Measurements from ENCODE around the gene LARGE1.

LARGE1 gene

DNA sequence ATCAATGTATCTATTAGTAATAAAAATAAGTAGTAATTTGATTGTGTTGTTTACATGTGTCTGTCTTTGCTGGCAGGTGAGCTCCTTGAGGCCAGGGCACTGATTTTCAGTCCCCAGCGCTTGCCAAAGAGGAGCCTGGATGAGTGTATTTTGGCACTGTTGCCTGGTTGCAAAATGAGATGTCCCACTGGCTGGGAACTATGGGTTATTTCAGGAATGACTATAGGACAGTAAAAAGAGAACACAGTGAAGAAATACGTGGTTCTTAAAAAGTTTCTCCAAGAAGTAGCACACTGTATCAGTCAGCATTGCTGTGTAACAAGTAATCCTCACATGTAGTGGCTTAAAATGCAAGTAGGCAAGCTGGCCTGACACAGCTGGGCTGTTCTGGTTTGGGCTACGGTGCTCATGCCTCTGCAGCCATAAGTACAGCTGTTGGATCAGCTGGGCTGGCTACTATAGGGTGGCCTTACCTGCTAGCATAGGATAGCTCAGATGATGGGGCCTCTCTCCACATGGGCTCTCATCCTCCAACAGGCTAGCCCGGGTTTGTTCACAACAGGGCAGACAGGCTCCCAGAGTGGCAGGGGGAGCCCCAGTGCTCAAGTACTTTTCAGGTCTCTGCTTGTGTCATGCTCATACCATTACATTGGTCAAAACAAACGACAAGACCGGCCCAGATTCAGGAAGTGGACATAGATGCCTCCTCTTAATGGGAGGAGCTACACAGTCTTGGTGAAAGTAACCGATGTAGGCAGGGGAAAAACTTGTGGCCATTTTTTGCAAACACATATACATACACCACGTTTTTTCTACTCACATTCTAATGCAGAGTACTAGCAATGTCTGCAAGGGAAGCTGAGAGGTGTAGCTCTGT is 399.1 kb downstream of the LARGE1 start:
- no peak for DNase-seq (ENCODE audit: low spot score)

DNA sequence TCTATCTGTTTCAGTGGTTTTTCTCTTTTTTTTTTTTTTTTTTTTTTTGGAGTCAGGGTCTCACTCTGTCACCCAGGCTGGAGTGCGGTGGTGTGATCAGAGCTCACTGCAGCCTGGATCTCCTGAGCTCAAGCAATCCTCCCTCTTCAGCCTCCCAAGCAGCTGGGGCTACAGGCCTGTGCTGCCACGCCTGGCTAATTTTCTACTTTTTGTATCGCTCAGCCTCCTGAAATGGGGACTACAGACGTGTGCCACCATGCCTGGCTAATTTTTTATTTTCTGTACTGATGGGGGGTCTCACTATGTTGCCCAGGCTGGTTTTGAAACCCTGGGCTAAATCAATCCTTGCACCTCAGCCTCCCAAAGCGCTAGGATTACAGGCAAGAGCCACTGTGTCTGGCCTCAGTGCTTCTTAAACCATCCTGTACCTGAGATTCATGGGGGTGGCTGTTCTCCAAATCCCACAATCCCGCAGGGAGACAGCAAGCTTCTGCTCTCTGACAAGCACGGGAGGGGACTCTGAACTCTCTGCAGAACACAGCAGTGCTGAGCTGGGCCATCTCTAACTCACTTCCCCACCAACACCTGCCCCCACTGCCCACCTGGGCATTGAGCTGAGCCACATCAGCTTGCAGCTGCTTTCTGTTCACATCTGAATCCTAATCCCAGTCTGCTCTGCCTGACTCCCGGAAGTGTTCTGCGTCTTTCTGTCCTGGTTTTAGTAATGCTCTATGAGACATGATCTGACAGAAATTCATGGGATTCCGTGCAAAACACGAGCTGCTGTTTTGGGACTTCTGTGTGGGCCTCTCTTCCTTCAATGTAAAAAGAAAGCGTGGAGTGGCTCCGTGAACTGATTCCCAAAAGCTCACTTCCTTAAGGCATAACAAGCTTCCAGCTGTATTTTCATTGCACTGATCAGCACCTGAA is 400.0 kb downstream of the LARGE1 start:
- DNase-seq (ENCODE audit: low spot score) = no peak

DNA sequence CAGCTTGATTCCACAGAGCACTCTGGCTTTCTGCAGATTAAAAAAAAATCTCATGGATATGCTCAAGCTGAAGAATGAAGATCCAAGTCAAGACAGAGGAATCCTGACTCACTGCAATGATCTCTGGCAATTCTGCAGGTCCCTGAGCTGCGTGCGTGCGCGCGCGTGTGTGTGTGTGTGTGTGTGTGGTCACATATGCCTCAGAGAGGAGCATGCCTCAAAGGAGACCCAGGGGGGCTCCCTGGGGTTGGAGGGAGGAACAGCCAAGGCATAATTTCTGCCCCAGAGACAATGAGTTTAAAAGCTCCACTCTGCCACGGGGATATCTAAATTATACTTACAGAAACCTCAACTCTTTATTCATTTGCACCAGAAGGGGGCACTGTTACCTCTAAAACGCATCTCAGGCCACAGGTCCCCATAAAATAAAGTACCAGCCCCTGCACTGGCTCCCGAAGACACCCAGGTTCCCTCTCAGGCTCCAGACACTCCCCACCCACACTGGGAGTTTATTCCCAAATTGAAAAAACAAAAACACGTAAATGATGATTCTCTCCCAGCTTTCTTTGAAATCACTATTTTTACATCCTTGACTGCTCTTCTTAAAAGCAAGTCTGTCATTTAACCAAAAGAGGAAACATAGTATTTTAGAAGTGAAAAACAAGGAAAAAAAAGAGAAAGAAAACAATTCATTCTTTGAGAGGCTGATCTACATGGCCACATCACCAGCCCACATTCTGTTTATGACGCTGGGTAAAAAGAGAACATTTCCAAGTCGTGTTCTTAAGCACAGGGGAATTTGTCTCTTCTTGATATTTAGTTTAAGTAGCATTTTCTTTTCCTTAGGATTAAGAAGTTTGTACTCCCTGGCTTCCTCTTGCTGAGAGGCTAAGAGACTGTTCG is 401.0 kb downstream of the LARGE1 start:
- peak; percentile 80 for DNase-seq (ENCODE audit: low spot score)

DNA sequence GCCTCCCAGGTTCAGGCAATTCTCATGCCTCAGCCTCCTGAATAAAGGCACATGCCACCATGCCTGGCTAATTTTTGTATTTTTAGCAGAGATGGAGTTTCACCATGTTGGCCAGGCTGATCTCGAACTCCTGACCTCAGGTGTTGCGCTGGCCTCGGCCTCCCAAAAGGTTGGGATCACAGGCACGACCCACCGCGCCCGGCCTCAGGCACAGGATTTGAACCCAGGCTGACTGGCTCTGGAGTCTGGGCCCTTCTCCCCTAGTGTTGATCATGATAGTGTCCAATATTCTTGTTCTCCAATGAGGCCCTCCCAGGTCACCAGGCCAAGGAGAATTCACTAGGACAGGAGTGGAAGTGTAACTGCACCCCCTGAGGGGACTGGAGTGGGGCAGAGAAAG is 401.9 kb downstream of the LARGE1 start:
- no peak for DNase-seq (ENCODE audit: low spot score)

DNA sequence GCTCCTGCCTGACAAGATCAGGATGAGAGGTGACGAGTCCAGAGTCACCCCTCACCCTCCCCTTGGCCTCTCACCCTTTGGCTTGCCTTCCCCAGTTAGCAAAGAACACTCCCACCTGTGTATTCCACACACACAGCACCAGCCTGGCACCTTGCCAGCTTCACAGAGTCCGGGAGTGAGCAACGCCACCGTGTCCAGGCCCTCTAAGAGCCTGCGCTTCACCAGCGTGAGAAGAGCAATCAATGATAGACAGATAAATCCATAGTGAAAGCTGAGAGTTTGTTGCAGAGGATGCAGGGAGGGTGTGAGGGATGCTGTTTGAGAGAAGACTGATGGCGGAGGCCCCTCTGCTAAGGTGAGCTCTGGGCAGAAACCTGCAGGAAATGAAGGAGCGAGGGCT is 404.5 kb downstream of the LARGE1 start:
- no peak for DNase-seq (ENCODE audit: low spot score)

DNA sequence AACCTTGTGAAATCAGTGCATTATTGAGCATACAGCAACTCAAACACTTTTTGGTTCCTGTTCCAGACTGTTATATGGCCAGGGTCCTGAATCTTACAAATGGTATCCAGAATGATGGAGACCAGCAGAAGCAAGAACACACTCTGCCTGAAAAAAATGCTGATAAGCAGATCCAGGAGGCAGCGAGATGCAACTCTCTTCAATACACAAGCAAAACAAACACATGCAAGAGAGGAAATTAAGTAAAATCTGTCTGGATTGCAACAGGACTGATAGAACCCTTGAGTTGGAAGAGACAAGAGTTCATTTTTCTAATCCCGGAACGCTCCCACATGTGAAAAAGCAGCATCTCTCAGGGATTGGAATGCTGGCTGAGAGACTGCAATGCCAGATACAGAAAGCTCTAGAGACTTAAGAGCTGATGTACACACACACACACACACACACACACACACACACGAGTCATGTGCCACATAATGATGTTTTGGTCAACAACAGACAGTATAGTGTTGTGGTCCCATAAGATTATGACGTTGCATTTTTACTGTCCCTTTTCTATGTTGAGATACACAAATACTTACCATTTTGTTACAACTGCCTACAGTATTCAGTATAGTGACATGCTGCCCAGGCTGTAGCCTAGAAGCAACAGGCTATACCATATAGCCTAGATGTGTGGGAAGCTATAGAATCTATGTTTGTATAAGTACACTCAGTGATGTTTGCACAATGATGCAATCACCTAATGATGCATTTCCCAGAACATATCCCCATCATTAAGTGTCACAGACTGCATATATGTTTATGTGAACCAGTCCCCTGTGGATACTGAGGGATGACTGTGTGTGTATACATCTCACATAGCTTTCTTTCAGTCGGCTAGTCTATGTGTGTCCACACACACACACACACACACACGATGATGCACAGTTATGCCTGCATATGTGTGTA is 406.6 kb downstream of the LARGE1 start:
- DNase-seq (ENCODE audit: low spot score) = peak; percentile 35

DNA sequence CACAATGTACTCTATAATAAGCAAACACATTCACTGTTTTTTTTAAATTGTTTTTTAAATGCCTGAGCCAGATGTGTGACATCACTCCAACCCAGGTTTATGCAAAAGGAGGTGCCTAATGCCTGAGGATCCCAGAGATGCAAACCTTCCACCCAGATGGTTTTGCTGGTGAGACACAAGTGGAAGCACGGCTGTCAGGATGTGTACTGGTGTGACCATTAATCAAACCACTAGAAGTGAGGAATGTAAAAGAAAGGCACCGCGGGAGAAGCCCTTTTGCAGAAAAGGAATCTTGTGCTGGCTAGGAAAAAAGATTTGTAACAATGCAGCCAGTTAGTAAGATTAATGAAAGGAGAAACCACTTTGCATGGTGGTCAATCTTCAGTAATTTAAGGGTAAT is 407.4 kb downstream of the LARGE1 start:
- no peak for DNase-seq (ENCODE audit: low spot score)

DNA sequence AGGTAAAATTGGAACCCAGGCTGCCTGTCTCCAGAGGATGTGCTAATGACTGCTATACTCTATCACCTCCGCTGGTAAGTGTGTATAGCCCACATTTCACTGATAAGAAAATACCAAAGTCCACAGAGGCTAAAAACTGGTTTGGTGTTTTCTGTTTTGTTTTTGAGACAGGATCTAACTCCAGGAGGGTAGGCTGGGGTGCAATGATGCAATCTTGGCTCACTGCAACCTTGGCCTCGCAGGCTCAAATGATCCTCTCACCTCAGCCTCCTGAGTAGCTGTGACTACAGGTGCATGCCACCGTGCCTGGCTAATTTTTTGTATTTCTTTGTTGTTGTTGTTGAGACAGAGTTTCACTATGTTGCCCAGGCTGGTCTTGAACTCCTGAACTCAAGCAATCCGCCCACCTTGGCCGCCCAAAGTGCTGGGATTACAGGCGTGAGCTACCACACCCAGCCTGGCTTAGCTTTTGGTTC is 409.8 kb downstream of the LARGE1 start:
- no peak for DNase-seq (ENCODE audit: low spot score)

DNA sequence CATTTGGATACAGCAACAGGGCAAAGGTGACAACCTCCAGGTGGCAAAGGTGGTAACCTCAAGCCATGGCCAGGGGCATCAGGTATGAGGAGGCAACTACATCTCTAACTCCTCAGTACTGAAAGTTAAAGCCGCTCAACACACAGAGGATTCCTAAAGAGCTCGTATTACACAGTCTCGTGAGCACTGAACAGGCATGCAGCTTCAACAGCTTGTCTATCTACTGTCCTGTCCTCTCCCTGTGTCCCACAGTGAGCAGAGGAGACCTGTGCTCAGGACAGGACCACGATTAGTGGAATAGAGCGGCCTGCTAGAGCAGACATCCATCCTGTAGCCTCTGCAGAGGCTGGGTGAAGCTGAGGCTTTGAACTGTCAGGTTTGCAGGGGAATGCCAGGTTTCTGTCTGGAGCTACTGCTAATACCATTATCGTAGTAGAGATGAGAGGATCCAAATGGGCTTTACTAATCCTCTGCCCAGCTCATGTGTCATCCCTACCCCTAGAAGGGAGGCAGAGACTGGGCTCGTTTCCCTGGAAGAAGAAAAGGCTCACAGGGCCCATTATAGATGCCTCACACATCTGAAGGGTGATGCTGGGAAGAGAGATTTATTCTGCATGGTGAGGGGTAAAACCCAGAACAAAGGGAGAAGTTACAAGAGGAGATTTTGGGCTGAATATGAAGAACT is 415.2 kb downstream of the LARGE1 start:
- no peak for DNase-seq (ENCODE audit: low spot score)

DNA sequence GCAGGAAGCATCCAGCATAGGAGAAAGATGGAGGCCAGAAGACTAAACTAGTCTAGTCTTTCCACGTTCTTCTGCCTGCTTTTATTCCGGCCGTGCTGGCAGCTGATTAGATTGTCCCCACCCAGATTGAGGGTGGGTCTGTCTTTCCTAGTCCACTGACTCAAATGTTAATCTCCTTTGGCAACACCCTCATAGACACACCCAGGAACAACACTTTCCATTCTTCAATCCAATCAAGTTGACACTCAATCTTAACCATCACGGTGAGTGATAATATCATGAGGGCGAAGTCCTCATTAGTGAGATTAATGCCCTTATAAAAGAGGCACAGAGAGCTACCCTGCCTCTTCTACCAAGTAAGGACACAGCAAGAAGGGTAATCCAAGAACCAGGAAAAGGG is 424.2 kb downstream of the LARGE1 start:
- no peak for DNase-seq (ENCODE audit: low spot score)

DNA sequence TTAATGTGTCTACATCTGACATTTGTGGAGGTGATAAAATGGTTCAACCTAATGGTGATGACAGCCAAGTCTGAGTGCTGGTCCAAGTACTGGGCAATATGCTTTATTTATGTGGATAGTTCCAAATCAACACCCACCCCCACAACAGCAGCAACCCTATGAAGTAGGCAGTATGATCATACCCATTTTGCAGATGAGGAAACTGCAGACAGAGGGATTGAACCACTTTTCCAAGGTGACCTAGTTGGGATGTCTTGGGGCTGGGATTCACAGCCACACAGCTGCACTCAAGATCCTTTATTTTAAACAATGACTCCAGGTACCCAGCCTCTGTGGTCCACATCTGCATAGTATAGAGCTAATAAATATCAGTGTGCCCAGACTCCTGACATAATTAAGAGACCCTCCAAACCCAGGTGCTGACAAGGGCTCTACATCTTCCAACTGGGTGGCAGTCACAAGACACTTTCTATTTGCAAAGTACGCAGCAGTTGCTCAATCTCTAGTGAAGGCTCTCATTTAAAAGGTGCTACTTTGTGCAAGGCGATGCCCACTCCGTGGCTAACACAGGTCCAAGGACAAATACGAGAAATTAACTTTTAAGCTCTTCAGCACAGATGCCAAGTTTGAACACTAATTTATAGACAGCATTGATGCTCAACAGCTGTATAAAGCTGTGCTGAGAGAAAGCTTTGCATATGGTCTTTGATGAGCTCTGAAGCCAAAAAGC is 426.6 kb downstream of the LARGE1 start:
- DNase-seq (ENCODE audit: low spot score) = no peak

DNA sequence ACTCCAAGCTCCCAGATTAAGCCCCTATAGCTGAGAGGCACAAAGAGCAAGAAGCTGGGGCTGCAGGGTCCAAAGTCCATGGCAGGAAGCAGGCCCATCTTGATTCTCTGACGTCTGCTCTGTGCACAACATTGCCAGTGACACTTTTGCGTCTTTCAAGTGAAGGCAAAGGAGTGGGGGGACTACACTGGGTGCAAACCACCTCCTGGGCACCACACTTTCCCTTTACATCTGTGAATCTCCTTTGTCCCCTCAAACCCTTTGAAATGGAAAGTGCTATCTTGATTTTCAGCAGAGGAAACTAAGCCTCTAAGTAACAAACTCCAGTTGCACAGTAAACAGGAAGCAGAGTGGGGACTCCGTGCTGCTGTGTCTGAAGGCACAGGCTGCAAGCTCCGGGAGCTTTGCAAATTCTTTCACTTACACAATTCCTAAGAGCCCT is 428.0 kb downstream of the LARGE1 start:
- peak; percentile 33 for DNase-seq (ENCODE audit: low spot score)

DNA sequence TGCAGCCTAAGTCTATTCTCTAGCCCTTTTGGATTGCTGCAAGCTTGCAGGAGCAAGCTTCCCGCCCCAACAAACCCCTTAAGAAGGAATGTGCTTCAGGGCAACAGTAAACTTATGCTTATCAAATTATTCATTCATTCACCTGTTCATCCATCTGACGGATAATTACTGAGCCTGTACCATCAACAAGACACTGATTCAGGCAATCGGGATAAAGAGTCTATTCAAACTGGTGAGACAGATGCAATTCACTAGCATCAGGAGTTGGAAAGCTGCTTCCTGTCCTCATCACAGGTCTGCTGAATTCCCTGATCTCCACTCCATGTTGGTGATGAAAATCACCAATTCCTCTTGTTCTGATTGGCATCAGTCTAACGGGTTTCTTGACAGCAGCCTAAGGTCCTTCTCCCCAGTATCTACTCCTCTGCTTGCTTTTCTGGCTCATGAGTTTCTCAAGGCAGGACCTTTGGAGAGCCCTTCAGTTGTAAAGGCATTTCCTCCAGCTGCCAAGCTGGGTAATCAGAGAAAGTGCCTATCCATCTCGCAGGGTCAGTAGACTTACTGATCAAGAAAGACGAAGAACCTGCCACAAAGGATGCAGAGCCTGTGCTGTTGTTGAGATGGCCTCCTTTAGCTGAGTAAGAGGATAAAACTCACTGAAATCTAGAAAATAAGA is 433.1 kb downstream of the LARGE1 start:
- no peak for DNase-seq (ENCODE audit: low spot score)

DNA sequence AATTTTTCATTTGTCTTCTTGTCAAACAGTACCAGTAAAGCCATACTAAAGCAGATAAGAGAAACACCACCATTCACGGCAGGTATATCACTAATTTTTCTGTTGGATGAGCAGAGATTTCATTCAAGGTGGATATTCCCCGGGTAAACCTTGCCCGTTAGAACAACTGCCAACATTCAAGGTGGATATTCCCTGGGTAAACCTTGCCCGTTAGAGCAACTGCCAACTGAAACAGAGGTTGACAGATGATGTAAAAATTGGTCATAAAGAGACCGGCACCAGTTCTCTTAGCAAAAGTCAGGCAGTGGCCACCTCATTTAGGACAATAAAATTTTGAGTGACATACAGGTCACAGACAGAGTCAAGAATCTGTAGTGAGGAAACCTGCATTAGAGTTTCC is 438.7 kb downstream of the LARGE1 start:
- no peak for DNase-seq (ENCODE audit: low spot score)

DNA sequence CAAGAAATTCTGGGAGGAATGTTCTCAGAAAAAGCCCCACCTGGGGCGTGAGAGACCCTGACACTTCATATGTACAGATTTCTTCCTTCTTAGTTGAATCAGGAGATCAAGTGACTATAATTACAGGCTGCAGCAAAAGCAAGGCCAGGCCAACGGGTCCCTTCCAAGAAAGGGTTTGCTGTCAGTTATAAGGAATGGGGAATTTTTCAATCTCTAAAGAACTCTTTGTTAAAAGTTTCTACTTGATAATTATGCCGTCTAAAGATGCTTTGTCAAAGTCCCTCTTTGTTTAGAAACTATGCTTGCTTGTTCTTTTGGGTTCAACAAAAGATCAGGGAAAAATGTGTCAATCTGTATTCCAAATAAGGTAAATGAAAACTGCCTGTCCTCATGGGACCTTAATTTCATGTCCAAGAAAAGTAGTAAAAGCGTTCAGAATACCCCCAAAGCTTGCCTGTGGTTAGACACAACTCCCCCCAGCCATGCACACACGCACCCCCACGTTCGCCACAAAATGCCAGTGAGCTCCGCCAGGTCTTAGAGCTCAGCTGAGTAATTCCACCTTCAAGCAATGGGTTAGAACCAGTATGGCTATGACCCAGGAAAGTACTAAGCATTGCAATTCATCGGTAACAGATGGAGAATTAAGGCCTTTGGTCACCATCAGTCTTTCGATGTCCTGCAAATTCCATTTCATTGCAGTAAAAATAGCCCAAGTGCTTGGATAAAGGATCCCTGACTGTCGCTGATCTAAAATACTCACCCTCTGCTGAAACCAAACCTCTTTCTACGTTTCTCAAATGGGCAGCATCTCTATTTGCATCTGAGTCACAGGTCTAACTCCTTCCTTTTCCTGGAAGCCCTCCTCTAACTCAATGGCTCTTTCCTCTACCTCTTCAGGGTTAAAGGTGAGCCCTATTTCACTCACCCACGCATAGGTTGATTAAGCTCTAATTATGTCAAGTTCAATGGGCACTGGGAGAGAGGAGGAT is 442.9 kb downstream of the LARGE1 start:
- no peak for DNase-seq (ENCODE audit: low spot score)

DNA sequence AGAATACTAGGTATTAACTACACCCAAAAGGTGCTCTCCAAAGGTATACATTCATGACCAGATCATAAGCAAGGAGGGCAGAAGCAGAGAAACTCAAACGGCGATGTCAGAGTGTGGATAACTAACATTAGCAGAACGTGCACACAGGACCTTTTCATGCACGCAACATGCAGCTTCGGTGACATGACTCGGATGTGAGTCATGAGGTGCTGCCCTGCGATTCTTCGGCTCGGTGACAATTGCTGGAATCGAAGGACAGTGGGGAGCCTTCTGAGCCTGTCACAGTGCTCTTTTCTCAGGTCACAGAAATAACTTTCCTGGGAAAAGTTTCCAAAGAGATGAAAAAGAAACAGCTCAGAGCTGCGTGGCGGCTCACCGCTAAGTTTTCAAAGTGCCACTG is 443.6 kb downstream of the LARGE1 start:
- DNase-seq (ENCODE audit: low spot score) = peak; percentile 18

DNA sequence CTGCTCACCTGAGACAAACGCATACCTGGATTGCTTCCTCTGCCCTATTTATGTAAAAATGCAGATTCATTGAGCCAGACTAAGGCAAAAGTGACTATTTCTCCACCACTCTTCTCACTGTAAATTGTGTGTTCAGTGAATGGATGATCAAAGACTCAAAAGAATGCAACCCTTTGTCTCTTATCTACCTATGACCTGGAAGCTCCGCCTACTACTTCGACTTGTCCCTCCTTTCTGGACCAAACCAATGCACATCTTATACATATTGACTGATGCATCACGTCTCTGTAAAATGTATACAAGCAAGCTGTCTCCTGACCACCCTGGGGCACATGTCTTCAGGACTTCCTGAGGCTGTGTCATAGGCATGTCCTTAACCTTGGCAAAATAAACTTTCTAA is 444.1 kb downstream of the LARGE1 start:
- DNase-seq (ENCODE audit: low spot score) = no peak

DNA sequence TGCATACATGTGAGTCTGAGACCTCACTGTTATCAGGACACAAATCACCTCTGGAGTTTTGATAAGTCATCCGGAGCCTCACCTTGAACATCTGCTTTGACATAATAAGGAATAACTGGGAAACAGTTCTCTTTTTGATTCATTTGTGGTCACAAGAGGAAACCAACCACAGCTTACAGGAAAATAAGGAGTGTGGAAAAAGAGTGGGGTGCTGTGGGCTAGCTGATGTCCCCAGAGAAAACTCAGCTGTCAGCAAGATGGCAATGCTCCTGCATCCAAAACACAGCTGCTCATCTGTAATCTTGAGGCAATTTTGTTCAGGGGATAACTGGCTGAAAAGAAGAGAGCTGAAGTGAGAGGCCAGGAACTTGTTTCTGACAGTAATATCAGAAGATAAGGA is 445.7 kb downstream of the LARGE1 start:
- no peak for DNase-seq (ENCODE audit: low spot score)

Measured in GM03348 (cell line).